GM18951 (cell line): ENCODE results near the gene BANK1.

Experiments used
- POLR2A ChIP-seq: IDR thresholded peaks from 4 replicates; pipeline ENCODE4 v1.6.1; 2011; ENCODE audit warnings: mild to moderate bottlenecking; ENCODE audit not compliant: insufficient read length, insufficient read depth; ENCODE audit errors: extremely low read depth
- in situ Hi-C: fragments of 300-500 bp; cut with MboI; formaldehyde crosslinking; loops from one replicate; pipeline ENCODE4 v1.12.0; 2022; ENCODE audit warnings: low sequenced_read_pairs, mixed read lengths, inconsistent platforms; ENCODE audit not compliant: unreplicated experiment

Gene BANK1

DNA sequence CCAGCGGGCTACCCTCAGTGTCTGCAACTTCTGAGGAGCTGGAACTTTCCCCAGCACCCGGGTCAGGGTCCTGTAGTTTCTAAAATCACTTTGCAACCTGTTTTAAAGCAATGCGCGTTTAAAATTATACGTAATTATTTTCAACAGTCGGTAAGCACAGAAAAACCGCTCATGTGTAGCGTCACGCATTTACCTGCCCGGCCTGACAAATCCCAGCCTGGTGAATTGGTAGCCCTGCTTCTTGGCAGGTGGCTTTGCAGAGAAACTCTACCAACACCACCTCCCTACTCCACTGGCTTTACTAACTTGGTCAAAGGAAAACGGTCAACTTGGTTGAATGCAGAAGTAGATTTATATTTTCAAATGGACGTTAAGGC, 640 bp downstream of the BANK1 start:
- no peak for TF ChIP-seq POLR2A
- in situ Hi-C loops, result no loop called here

DNA sequence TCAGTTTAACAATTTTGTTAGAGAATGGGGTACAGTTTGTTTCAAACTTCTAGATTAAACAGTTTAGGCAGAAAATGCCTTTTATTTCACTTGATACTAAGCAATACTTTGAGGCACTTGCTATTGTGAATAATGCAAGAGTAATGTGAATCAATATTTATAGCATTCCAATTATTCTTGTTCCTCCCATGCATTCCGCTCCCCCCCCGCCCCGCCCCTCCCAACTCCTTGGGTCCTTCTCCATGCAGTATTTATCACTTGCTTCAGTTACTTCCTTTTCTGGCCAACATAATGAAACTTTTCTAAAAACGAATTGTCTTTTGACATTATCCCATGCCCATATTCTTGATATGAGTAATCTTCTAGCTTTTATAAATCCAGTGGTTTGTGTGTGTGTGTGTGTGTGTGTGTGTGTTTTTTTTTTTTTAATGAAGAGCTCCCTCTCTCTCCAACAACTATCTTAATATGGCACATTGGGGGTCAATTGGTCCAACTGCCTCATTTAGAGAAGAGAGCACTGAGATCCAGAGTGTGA, 1.6 kb downstream of the BANK1 start:
- TF ChIP-seq POLR2A, result no peak

DNA sequence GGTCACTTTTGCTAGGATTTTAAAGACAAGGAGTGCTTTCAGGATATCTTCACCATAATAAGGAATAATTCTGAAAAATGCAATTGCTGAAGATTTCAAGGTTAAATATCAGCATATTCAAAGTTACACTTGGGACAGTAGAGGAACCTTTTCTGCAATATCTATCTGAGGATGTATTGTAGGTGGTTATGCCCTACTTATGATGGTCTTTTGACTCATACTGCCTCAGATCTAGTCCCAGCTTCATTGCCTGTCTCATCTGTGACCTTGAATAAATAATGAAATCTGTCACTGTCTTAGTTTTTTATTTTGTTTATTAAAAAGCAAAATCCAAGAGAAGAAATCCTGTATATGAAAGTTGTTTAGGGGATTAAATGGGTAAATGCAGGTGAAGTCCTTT, 2.9 kb downstream of the BANK1 start:
- in situ Hi-C loops, result no loop called here
- TF ChIP-seq POLR2A, result no peak

More for the DNA sequence above, 1.6 kb downstream of the BANK1 start:
- in situ Hi-C loops, result no loop called here

DNA sequence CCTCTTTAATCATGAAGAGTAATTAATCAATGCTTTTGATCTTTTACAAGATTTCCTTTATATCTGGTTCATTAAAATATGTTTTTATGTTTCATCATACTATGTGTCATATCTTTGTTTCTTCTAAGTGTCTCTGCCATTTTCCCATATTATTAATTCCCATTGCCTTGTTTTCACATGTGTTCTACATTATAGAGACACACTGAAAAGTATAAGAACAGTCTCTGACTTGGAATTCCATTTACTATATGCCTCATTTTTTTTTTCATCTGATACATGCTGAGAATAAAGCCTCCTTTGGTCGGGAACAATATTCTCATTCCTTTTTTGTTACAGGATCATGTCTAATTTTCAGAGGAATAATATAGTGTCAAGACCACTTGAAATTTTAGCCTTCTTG, 4.3 kb downstream of the BANK1 start:
- no peak for TF ChIP-seq POLR2A
- in situ Hi-C loops, result no loop called here

DNA sequence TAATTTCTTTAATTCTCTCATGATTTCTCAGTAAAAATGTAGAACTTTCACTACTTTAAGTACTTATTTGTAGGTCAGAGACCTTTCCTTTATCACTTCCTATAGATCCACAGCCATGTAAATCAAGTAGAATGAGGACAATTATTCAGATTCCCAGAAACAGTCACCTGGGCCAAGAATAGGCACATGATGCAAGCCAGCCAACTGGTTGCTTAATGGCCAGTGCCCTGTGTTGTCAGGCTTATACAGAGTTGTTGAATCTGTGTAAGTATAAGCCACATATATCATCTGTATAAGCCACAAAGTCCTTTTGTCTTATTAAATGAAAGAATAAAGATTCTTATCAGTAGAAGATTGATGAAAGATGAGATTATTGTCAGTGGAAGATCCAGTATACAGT, 5.2 kb downstream of the BANK1 start:
- no peak for TF ChIP-seq POLR2A
- in situ Hi-C loops, result no loop called here

DNA sequence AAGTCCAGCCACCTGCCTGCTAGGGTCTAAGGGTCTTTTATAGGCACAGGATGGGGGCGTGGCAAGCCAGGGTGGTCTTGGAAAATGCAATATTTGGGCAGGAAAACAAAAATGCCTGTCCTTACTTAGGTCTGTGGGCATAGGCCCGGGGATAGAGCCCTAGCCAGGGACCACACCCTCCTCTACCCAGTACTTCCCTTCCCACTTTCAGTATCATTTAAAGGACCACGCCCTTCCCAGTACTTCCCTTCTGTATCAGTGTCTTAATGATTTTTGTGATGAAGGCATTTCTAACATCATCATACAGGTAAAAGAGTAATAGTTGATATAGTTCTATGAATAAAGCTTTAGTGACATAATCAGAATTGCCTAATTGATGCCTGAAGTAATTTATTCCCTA, 11.4 kb downstream of the BANK1 start:
- in situ Hi-C loops, result no loop called here
- no peak for TF ChIP-seq POLR2A

DNA sequence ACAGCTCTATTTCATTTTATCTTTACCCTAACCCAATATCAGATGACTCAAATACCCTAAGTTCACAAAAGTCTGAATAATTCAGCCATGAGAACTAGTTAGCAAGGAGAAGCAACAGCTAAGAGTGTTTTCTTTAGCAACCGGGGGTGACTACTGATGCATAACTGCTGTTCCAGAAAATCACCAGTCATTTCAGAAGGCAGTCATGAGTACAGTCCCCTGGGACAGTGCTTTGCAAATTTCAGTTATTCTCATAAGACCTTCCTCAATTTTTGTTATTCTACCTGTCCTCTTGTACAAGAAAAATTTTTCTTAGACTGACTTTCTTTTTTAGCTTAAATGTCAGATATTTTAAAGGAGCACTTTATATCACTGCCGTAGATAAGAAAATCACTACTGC, 16.4 kb downstream of the BANK1 start:
- TF ChIP-seq POLR2A, result no peak
- in situ Hi-C loops, result no loop called here

- in situ Hi-C loops, result no loop called here
- TF ChIP-seq POLR2A, result no peak
Observed at GRCh38 chr4:101807351-101807750, 16.8 kb downstream of the BANK1 start.

DNA sequence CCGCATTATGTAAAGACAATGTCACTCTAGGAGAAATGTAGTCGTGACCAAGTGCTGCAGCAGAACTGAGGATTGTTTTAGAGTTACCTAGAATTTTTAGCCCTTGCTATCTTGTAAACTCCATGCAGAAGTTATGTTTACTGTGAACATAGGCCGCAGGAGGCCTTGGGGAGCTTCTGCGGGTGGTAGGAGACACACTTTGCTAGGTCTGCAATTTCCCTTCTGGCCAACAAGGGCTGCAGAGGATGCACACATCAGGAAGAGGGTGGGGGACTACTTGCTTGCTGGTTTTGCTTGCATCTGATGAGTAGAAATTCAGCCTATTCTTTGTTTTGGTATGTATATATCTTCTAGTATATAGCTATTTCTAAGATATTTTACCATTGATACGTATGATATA, 23.1 kb downstream of the BANK1 start:
- in situ Hi-C loops, result no loop called here

DNA sequence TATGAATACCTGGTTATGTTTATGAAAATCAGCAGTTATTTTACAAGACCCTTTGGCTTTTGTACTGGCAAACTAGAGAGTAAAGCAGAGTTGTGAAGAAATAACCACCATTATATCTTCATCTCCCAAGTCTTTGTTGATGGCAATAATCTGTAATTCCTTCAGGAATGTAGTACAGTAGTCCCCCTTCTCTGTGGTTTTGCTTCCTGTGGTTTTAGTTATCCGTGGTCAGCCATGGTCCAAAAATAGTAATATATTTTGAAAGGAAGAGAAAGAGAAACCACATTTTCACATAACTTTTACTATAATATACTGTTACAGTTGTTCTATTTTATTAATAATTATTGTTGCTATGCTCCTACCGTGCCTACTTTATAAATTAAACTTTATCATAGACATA, 27.8 kb downstream of the BANK1 start:
- TF ChIP-seq POLR2A, result no peak
- in situ Hi-C loops, result no loop called here

More for the DNA sequence above, 23.1 kb downstream of the BANK1 start:
- no peak for TF ChIP-seq POLR2A

DNA sequence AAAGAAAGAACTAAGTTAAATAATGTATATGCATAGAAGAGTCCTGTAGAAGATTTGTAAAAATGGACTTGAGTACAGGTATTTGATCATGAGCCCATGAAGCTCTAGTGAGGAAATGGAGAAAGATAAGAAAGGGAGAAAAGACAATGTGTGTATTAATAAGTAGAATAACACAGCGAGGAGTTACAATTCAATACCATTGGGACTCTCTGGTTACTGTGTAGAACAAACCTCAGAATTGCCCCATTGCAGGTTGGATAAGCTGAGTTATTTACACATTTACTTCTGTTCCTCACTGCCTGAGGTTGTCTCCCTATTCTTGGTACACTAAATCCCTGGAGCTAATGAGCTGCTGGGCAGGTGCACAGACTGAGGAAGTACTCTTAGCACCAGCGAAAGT, 33.3 kb downstream of the BANK1 start:
- in situ Hi-C loops, result no loop called here
- no peak for TF ChIP-seq POLR2A

GRCh38 chr4:101824500-101824899, 34.0 kb downstream of the BANK1 start:
- TF ChIP-seq POLR2A, result no peak
- in situ Hi-C loops, result no loop called here

DNA sequence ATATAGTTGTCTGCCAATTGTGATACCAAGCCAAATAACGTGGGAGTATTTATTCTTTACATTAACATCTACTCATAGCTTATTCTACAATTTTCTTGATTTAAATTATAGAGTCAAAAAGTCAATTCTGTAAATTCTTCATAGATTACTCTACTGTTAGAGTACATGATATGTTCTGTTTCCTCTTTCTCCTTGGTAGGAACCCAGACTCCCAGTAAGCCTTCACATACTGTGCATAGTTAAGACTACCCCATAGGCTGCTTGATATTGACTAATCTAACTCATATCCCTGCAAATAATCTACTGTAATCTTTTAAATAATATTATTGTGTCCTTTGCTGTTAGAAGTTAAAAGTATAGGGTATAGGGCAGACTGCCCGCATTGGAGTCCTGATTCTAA, 35.4 kb downstream of the BANK1 start:
- TF ChIP-seq POLR2A, result no peak
- in situ Hi-C loops, result no loop called here

GRCh38 chr4:101831816-101832215, 41.3 kb downstream of the BANK1 start:
- TF ChIP-seq POLR2A, result no peak
- in situ Hi-C loops, result no loop called here

GRCh38 chr4:101833480-101833879, 43.0 kb downstream of the BANK1 start:
- no peak for TF ChIP-seq POLR2A
- in situ Hi-C loops, result no loop called here
